MG63 (cell line): ENCODE results near the gene MC1R. TPM values are rescaled to one million over a fixed set of nuclear protein-coding genes. Genes with fewer than 3 reads are reported as not detected.
"Not testable (repeated sequence)": the region's sequence is repeated elsewhere in the genome, so short reads cannot be mapped to it uniquely, and the experiment has no call there.

Experiments
- DNase-seq: peaks from one replicate; pipeline ENCODE4 v3.0.0-alpha.2; 2020
- H3K27me3 ChIP-seq: fragments of 250-450 bp; sonication (Bioruptor Pico); 2 replicates; pipeline ENCODE4 v1.5.1; 2020; ENCODE audit warnings: mild to moderate bottlenecking, moderate library complexity
- H3K36me3 ChIP-seq: fragments of 250-450 bp; sonication (Bioruptor Pico); 2 replicates; pipeline ENCODE4 v1.5.1; 2020; ENCODE audit warnings: mild to moderate bottlenecking, moderate library complexity
- H3K4me3 ChIP-seq: fragments of 250-450 bp; sonication (Bioruptor Pico); 2 replicates; pipeline ENCODE4 v1.5.1; 2020; ENCODE audit warnings: mild to moderate bottlenecking, moderate library complexity
- H3K9me3 ChIP-seq: fragments of 250-450 bp; sonication (Bioruptor Pico); 2 replicates; pipeline ENCODE4 v1.5.1; 2020; ENCODE audit warnings: mild to moderate bottlenecking, moderate library complexity
- total RNA-seq: library from RNA; depleted of rRNA; stranded (reverse); fragments of >200 nt; shearing (Covaris generic); gene quantifications from 2 replicates; pipeline ENCODE4 v1.2.3, GENCODE V29; 2014; ENCODE audit warnings: low replicate concordance

MC1R gene
- total RNA-seq, 1 experiment from 2014 or later: 21.1 TPM

GRCh38 chr16:89921131-89921701, 2.6 kb downstream of the MC1R start:
- no peak for DNase-seq
- no peaks in the 10 kb centered on the region for H3K27me3 ChIP-seq
- H3K36me3 ChIP-seq: peaks cover 2% of the 10 kb centered on the region
- H3K4me3 ChIP-seq: peak overlapping the region; percentile 84
- H3K9me3 ChIP-seq: no peaks in the 10 kb centered on the region

- peak; percentile 100 for DNase-seq
- Histone ChIP-seq H3K4me3 (peak overlapping the region; percentile 84), H3K27me3 (no peaks in the 10 kb centered on the region), H3K9me3 (no peaks in the 10 kb centered on the region), H3K36me3 (peaks cover 9% of the 10 kb centered on the region)
Measured at GRCh38 chr16:89921702-89922476, 3.2 kb downstream of the MC1R start.

GRCh38 chr16:89922477-89922883, 3.8 kb downstream of the MC1R start:
- Histone ChIP-seq H3K36me3 (peaks cover 13% of the 10 kb centered on the region), H3K27me3 (no peaks in the 10 kb centered on the region), H3K4me3 (peak overlapping the region; percentile 84), H3K9me3 (no peaks in the 10 kb centered on the region)
- peak; percentile 100 for DNase-seq

DNA sequence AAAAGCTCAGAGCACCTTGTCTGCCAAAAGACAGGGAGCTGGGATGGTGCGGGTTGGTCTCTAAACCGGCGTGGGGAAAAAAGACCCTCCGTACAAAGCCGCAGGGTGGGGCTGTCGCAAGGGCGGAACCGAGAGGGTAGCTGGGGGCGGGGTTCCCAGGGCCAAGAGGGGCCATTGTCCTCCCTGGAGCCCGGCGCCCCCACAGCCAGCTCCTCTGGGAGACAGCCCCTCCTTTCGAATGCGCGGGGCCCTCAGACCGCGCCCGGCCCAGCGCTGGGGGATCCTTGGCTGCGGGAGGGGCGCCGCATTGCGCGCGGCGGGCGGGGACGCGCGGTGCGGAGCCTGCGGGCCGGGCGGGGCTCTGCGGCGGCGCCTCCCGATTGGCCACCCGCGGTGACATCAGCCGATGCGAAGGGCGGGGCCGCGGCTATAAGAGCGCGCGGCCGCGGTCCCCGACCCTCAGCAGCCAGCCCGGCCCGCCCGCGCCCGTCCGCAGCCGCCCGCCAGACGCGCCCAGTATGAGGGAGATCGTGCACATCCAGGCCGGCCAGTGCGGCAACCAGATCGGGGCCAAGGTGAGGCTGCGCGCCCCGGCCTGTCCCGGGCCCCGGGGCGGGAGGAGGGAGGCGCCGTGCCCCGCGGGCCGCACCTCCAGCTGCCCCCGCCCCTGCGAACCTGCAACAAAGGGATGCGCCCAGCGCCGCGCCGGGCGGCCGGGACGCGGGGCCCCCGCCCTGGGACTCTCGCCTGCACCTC, 4.4 kb downstream of the MC1R start, which contains the start of gene TUBB3:
Gene TUBB3, plus strand, starts transcription at position 459 of the 756 bp plus-strand sequence. Its CDS starts 60 bp downstream, at position 519.
- Histone ChIP-seq H3K36me3 (peaks cover 18% of the 10 kb centered on the region), H3K9me3 (no peaks in the 10 kb centered on the region)
- peak; percentile 99 for DNase-seq

DNA sequence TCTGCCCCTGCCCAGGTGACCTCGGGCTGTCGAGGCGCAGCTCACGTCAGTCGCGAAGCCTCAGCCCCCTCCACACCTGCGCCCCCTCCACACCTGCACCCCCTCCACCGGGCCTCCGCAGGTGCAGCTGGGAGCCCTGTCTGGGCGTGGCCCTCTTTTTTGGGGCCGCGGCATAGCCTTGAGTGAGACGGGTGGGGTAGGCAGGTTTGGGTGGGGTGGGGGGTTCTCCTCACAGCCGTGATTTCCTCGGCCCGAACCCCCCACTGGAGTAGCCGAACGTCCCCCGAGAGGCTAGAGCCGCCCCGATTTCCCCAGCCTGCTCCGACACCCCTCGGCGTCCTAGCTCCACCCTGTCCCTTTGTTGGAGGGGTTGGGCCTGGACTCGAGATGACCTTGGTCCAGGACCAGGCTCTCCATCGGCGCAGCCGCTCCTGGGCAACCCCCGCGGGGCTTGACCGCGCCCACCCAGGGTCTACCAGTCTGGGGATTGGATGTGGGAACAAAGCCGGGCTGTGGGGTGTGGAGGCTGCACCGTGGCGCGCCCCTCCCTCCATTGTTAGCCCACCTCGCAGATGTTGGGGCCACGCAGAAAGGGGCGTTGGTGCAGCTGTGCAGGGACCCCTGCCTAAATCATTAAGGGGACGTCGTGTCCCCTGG, 5.1 kb downstream of the MC1R start:
- H3K9me3 ChIP-seq: no peaks in the 10 kb centered on the region

More for the DNA sequence above, 4.4 kb downstream of the MC1R start, which contains the start of gene TUBB3:
- Histone ChIP-seq H3K27me3 (no peaks in the 10 kb centered on the region), H3K4me3 (peak within 1 kb of the TSS; percentile 84)

DNA sequence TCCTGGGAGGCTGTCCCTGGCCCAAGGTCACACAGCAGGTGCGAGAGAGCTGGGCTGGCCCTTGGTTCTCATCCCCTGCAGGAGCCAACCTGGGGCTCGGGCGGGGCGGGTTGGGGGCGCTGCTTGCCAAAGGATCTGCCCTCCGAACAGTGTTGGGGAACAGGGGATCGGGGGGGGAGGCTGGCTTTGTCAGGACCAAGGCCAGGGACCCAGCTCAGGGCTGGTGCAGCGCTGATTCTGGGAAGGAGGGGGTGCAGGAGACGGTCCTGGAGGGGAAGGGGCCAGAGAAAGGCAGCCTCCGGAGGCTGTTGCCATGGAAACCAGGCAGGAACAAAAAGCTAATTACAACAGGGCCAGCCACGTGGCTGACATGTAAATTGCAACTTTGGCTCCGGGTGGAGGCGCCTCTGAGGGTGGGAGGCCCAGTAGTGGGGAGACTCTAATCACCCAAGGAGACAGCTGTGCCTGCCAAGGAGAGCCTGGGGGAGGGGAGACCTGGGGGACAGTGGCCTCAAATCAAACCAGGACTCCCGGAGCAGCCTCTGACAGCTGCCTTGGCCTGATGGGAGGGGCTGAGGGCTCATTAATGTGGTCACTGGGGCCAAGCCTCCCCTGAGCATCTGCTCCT, 5.7 kb downstream of the MC1R start:
- DNase-seq: peak; percentile 71
- Histone ChIP-seq H3K4me3 (peak overlapping the region; percentile 84), H3K9me3 (no peaks in the 10 kb centered on the region), H3K27me3 (no peaks in the 10 kb centered on the region), H3K36me3 (peaks cover 30% of the 10 kb centered on the region)

More for the DNA sequence above, 5.1 kb downstream of the MC1R start:
- H3K27me3 ChIP-seq: no peaks in the 10 kb centered on the region
- H3K36me3 ChIP-seq: peaks cover 24% of the 10 kb centered on the region
- peak; percentile 71 for DNase-seq
- H3K4me3 ChIP-seq: peak overlapping the region; percentile 84

- no peak for DNase-seq
- Histone ChIP-seq H3K36me3 (peaks cover 35% of the 10 kb centered on the region), H3K27me3 (no peaks in the 10 kb centered on the region), H3K9me3 (no peaks in the 10 kb centered on the region), H3K4me3 (peak overlapping the region; percentile 84)
Measured at GRCh38 chr16:89924925-89925307, 6.3 kb downstream of the MC1R start.

DNA sequence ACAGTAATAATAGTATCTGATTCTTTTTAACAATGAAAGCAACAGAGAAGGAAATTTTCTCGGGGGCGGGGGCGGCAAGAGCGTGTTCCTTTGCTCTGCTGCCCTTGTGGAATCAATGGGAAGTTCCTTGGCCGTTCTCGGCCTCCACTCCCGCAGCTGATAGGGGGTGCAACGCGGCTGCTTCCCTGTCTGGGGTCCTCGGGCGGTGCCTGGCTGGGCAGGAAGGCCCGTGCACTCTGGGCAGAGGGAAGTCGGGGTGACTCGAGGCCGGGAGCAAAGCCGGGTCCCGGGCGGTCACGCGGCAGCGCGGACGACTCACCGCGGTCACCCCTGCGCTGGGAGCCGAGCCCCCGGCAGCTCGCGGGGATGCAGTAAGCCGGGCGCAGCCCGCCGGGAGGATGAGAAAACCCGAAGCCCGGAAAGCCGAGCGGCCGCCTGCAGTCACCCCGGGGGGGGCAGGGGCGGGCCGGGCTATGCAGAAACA, 7.0 kb downstream of the MC1R start:
- H3K27me3 ChIP-seq: no peaks in the 10 kb centered on the region
- peak overlapping the region; percentile 84 for H3K4me3 ChIP-seq
- H3K9me3 ChIP-seq: no peaks in the 10 kb centered on the region
- no peak for DNase-seq
- peaks cover 42% of the 10 kb centered on the region for H3K36me3 ChIP-seq

- no peaks in the 10 kb centered on the region for H3K9me3 ChIP-seq
- DNase-seq: no peak
- H3K36me3 ChIP-seq: peaks cover 92% of the 10 kb centered on the region
- no peaks in the 10 kb centered on the region for H3K27me3 ChIP-seq
- no peak overlapping the region for H3K4me3 ChIP-seq
Measured at GRCh38 chr16:89931305-89931896, 12.7 kb downstream of the MC1R start.

DNA sequence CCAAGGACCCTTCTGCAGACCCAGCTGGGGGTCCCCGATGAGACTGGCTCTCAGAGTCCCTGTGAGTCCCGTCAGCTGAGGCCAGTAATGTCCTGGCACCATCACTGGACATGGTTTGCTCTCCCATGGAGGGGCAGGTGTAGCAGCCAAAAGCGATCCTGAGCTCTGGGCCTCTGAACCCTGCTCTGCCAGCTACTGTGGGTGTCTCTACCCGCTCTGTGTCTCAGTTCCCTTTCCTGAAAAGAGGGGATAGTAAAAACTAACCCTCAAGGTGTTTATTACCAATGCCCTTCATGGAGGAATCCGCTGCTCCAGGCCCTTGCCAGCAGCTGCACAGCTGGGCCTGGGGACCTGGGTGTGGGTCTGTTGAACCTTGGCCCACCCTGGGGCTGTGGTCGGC, 13.3 kb downstream of the MC1R start:
- Histone ChIP-seq H3K27me3 (no peaks in the 10 kb centered on the region), H3K4me3 (no peak overlapping the region), H3K9me3 (no peaks in the 10 kb centered on the region), H3K36me3 (peaks cover 92% of the 10 kb centered on the region)
- no peak for DNase-seq

GRCh38 chr16:89934019-89934418, 15.4 kb downstream of the MC1R start:
- DNase-seq, H3K9me3 ChIP-seq, H3K4me3 ChIP-seq, H3K27me3 ChIP-seq: not testable (repeated sequence)
- peaks cover 82% of the 10 kb centered on the region for H3K36me3 ChIP-seq

- no peak for DNase-seq
- peaks cover 73% of the 10 kb centered on the region for H3K36me3 ChIP-seq
Measured at GRCh38 chr16:89934611-89935553, 16.2 kb downstream of the MC1R start.

GRCh38 chr16:89935620-89936019, 17.0 kb downstream of the MC1R start:
- H3K36me3 ChIP-seq: peaks cover 66% of the 10 kb centered on the region
- not testable (repeated sequence) for DNase-seq, H3K4me3 ChIP-seq, H3K9me3 ChIP-seq, H3K27me3 ChIP-seq

More at GRCh38 chr16:89934611-89935553, 16.2 kb downstream of the MC1R start:
- Histone ChIP-seq H3K4me3 (no peak overlapping the region), H3K9me3 (no peaks in the 10 kb centered on the region), H3K27me3 (no peaks in the 10 kb centered on the region)

DNA sequence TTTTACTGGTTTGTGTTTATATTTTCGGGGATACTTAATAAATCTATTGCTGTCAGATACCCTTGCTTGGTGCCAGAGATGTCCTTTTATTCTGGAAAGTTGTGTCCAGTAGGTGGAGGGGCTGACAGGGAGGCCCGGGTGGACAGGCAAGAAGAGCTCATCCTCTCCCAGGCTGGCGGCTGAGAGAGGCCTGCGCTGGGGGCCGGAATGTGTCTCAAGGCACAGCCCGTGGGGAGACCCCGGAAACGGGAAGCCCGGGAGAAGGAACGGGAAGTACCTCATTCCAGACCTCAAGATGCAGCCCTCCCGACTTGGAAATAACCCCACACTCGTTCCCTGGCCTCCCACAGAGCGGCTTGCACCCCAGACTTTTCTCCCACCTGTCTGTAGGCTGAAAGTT, 17.4 kb downstream of the MC1R start:
- Histone ChIP-seq H3K27me3 (no peaks in the 10 kb centered on the region), H3K9me3 (no peaks in the 10 kb centered on the region), H3K4me3 (no peak overlapping the region), H3K36me3 (peaks cover 62% of the 10 kb centered on the region)
- no peak for DNase-seq

GRCh38 chr16:89936508-89936907, 17.8 kb downstream of the MC1R start:
- H3K4me3 ChIP-seq: no peak overlapping the region
- no peaks in the 10 kb centered on the region for H3K9me3 ChIP-seq
- no peak for DNase-seq
- peaks cover 57% of the 10 kb centered on the region for H3K36me3 ChIP-seq
- H3K27me3 ChIP-seq: no peaks in the 10 kb centered on the region; the same call in 1 of the 2 replicates
